Karpas-422 (cell line): ENCODE data around the gene C2orf76. TPM values are rescaled to one million over a fixed set of nuclear protein-coding genes. Genes with fewer than 3 reads are reported as not detected.
A peak's percentile ranks its signal among the peaks of the same experiment; 100 is the strongest.

Source experiments
- DNase-seq: peaks from one replicate; pipeline ENCODE4 v3.0.0-alpha.2; 2015
- H2AFZ ChIP-seq: fragments of 200-600 bp; sonication (generic); 2 replicates; pipeline ENCODE4 v1.6.1; 2014; ENCODE audit warnings: antibody characterized with exemption, low read length, mixed read lengths
- H3K27ac ChIP-seq: fragments of 200-600 bp; sonication (generic); 2 replicates; pipeline ENCODE4 v1.5.1; 2014; ENCODE audit warnings: mild to moderate bottlenecking, low read length, moderate library complexity
- H3K27me3 ChIP-seq: fragments of 200-600 bp; sonication (generic); 2 replicates; pipeline ENCODE4 v1.6.1; 2014; ENCODE audit warnings: low read length, mixed read lengths
- H3K36me3 ChIP-seq: fragments of 200-600 bp; sonication (generic); 2 replicates; pipeline ENCODE4 v1.6.1; 2014; ENCODE audit warnings: low read length, mixed read lengths; ENCODE audit not compliant: insufficient read depth
- H3K4me1 ChIP-seq: fragments of 200-600 bp; sonication (generic); 2 replicates; pipeline ENCODE4 v1.6.1; 2014; ENCODE audit warnings: mild to moderate bottlenecking, low read length, mixed read lengths
- H3K4me2 ChIP-seq: fragments of 200-600 bp; sonication (generic); 2 replicates; pipeline ENCODE4 v1.6.1; 2014; ENCODE audit warnings: low read length, low read depth, mild to moderate bottlenecking; ENCODE audit not compliant: poor library complexity, severe bottlenecking
- H3K4me3 ChIP-seq: fragments of 200-600 bp; sonication (generic); 2 replicates; pipeline ENCODE4 v1.5.1; 2014; ENCODE audit warnings: mild to moderate bottlenecking, antibody characterized with exemption, low read length, mixed read lengths
- H3K79me2 ChIP-seq: fragments of 200-600 bp; sonication (generic); 2 replicates; pipeline ENCODE4 v1.6.1; 2014; ENCODE audit warnings: mild to moderate bottlenecking, low read length, mixed read lengths
- H3K9ac ChIP-seq: fragments of 200-600 bp; sonication (generic); 2 replicates; pipeline ENCODE4 v1.6.0; 2014; ENCODE audit warnings: low read length
- H3K9me2 ChIP-seq: fragments of 200-600 bp; sonication (generic), shearing (Covaris generic); replicated peaks from 2 replicates; pipeline ENCODE4 v1.6.0; 2014; ENCODE audit warnings: mild to moderate bottlenecking, low read length, moderate library complexity; ENCODE audit not compliant: insufficient read depth
- H3K9me3 ChIP-seq: fragments of 300-700, 200-600 bp; sonication (generic); 2 replicates; pipeline ENCODE4 v1.6.1; 2014; ENCODE audit warnings: low read length, mixed read lengths
- H4K20me1 ChIP-seq: fragments of 200-600 bp; sonication (generic); 2 replicates; pipeline ENCODE4 v1.6.1; 2014; ENCODE audit warnings: mild to moderate bottlenecking, antibody characterized with exemption, low read length, low read depth; ENCODE audit not compliant: insufficient read depth
- total RNA-seq: library from RNA; depleted of rRNA; stranded (reverse); fragments of >200 nt; shearing (Covaris generic); gene quantifications from 2 replicates; pipeline ENCODE4 v1.2.3, GENCODE V29; 2014; ENCODE audit warnings: low replicate concordance

C2orf76 gene
- total RNA-seq, 1 experiment from 2014 or later: 6.6 TPM

DNA sequence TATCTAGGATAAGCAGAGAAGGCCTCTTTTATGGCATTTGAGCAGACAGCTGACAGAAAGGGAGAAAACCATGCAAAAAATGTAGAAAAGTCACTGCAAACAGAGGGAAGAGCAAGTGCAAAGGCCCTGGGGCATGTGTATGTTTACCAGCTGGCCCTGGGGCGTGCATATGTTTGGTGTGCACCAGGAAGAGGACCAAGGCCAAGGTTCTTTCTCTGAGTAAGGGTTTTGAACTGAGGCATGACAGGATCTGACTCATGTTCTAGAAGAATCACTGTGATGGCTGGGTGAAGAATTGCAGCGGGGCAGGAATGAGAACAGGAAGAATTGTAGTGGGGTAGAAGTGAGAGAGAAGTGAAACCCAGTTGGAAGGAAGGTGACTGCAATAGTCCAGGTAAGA is 73.4 kb downstream of the C2orf76 start:
- Histone ChIP-seq H3K27ac (no peak overlapping the region), H3K27me3 (no peaks in the 10 kb centered on the region), H3K9me3 (no peaks in the 10 kb centered on the region), H3K36me3 (no peaks in the 10 kb centered on the region), H3K4me2 (no peak overlapping the region), H4K20me1 (no peaks in the 10 kb centered on the region), H3K79me2 (no peaks in the 10 kb centered on the region), H3K9me2 (no peaks in the 10 kb centered on the region), H3K4me1 (no peaks in the 10 kb centered on the region), H3K4me3 (no peak overlapping the region), H3K9ac (no peak overlapping the region), H2AFZ (no peak overlapping the region)
- DNase-seq: no peak

DNA sequence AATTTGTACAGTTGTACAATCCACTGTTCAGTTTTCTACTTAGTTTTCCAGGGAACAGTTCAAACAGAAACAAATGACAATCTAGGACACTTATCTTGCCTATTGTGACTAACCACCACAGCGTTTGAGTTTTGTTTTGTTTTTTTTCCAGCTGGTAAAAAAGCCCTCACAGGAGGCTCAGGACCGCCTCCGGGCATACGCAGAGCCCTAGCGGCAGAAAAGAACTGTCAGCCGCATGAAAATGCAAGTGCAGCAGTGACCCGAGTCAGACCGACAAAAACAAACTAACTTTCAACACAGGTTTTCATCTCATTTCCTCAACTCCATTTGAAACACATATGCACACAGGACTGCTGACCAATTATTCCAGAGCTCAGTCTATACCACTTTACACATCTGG is 74.4 kb downstream of the C2orf76 start:
- Histone ChIP-seq H3K9me3 (no peaks in the 10 kb centered on the region), H4K20me1 (no peaks in the 10 kb centered on the region), H3K27me3 (no peaks in the 10 kb centered on the region), H3K4me1 (no peaks in the 10 kb centered on the region), H3K9me2 (no peaks in the 10 kb centered on the region), H3K27ac (no peak overlapping the region), H3K79me2 (no peaks in the 10 kb centered on the region), H3K9ac (no peak overlapping the region), H3K4me2 (no peak overlapping the region), H2AFZ (no peak overlapping the region), H3K36me3 (no peaks in the 10 kb centered on the region), H3K4me3 (no peak overlapping the region)
- DNase-seq: no peak

DNA sequence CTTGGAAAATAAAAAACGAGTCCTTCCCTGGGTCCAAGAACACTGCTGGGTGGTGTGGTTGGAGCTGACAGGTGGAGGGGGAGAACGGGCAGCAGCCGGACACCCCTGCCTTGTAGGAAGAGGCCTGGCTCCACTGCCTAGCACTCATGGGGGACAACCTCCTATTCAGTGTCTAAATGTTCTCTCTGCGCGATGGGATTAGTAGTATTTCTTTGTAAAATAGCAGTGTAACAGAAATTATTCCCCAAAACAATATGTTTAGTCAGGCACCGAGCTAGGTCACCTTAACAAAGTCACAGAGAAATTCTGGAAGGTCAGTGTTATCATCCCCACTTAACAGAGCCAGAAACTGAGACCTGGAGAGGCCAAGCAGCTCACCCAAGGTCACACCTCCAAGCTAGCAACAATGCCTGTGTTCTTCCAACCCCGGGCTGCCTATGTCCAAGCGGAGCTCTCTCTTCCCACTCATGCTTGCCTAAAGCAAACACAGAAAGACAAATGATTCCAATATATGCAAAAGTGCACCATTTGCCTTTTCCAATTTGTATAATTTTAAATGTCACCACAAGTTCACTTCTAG is 75.0 kb downstream of the C2orf76 start:
- Histone ChIP-seq H3K4me1 (no peaks in the 10 kb centered on the region), H3K27ac (no peak overlapping the region), H3K27me3 (no peaks in the 10 kb centered on the region), H3K9me3 (no peaks in the 10 kb centered on the region), H3K9ac (no peak overlapping the region), H3K36me3 (no peaks in the 10 kb centered on the region), H3K9me2 (no peaks in the 10 kb centered on the region), H3K4me3 (no peak overlapping the region), H3K79me2 (no peaks in the 10 kb centered on the region), H4K20me1 (no peaks in the 10 kb centered on the region), H3K4me2 (no peak overlapping the region), H2AFZ (no peak overlapping the region)
- DNase-seq: no peak

DNA sequence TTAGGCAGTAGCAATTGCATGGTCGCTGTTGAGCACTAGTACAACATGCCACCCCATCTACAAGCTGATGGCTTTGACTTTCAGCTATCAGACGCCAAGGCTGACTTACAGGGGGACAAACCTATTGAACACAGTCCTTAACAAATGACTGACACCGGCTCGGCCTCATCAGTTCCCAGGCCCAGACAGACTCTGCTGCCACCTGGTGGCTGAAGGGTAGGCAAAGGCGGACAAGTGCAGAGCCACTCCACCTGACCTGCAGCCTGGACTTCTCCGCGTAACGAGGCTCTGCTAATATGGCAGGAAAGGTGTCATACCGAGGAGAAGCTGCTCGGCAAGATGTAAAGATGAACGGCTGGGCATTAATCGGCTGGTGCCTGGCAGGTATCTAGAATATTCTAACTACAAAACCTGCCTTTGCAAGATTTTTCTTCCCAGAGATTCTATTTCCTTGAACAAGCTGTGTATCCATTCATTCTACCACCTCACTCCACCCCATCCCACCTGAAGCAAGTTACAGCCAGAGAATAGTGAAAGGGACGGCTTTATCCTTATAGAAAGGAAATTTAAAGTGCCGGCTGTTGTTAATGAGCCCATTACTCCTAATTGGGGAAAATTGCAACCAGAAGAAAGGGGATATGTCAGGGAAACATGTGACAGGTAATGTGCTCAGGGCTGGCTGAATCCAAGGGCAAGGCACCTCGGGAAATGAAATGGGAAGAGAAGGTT is 75.6 kb downstream of the C2orf76 start:
- no peaks in the 10 kb centered on the region for H3K9me2 ChIP-seq
- no peaks in the 10 kb centered on the region for H3K4me1 ChIP-seq
- H4K20me1 ChIP-seq: no peaks in the 10 kb centered on the region
- no peak overlapping the region for H3K4me3 ChIP-seq
- H3K4me2 ChIP-seq: no peak overlapping the region
- H3K79me2 ChIP-seq: no peaks in the 10 kb centered on the region
- H3K9me3 ChIP-seq: no peaks in the 10 kb centered on the region
- no peak overlapping the region for H3K9ac ChIP-seq
- no peak overlapping the region for H3K27ac ChIP-seq
- H3K36me3 ChIP-seq: no peaks in the 10 kb centered on the region
- DNase-seq: peak; percentile 83
- no peaks in the 10 kb centered on the region for H3K27me3 ChIP-seq
- no peak overlapping the region for H2AFZ ChIP-seq

DNA sequence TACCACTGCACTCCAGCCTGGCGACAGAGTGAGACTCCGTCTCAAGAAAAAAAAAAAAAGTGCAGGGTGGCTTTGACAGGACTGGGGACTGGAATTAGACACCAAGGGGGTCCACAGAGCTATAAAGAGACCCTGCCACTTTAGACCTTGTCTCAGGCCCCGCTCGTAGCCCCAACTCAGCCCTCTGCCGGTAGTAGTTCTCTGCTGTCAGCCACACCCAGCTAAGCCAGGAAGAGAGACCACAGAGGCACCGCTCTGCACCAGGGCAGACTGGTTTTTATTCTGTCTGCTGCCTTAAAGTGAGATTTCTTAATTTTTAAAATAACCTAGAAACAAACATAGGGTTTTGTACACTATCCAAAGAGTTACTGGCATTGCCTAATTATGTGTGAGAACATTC is 77.0 kb downstream of the C2orf76 start:
- H3K27ac ChIP-seq: no peak overlapping the region
- H4K20me1 ChIP-seq: no peaks in the 10 kb centered on the region

DNA sequence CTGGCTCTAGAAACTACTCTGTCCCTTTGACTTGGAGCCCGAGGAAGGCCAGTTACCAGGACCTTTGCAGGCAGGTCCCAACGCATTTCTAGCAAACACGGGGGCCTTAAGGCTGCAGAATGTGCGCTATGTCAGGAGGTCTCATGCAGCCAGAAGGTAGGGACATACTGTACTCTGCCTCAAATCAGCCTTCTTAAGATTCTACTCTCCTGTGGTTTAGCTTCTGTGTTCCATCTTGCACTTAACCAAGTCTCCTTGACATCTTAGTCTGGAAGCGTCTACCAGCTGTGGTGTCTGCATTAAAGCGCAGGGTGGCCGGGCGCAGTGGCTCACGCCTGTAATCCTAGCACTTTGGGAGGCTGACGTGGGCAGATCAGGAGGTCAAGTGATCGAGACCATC is 77.5 kb downstream of the C2orf76 start:
- Histone ChIP-seq H3K27ac (no peak overlapping the region), H3K9me2 (no peaks in the 10 kb centered on the region), H3K79me2 (no peaks in the 10 kb centered on the region), H4K20me1 (no peaks in the 10 kb centered on the region), H3K36me3 (no peaks in the 10 kb centered on the region), H3K9me3 (no peaks in the 10 kb centered on the region), H3K27me3 (no peaks in the 10 kb centered on the region), H3K4me1 (no peaks in the 10 kb centered on the region), H3K4me2 (no peak overlapping the region), H2AFZ (no peak overlapping the region), H3K4me3 (no peak overlapping the region), H3K9ac (no peak overlapping the region)
- no peak for DNase-seq

More for the DNA sequence above, 77.0 kb downstream of the C2orf76 start:
- no peaks in the 10 kb centered on the region for H3K9me3 ChIP-seq
- no peak for DNase-seq
- no peak overlapping the region for H3K4me2 ChIP-seq
- H3K9me2 ChIP-seq: no peaks in the 10 kb centered on the region
- H3K4me1 ChIP-seq: no peaks in the 10 kb centered on the region
- H3K4me3 ChIP-seq: no peak overlapping the region
- no peaks in the 10 kb centered on the region for H3K27me3 ChIP-seq
- no peak overlapping the region for H2AFZ ChIP-seq
- H3K79me2 ChIP-seq: no peaks in the 10 kb centered on the region
- H3K36me3 ChIP-seq: no peaks in the 10 kb centered on the region
- H3K9ac ChIP-seq: no peak overlapping the region

DNA sequence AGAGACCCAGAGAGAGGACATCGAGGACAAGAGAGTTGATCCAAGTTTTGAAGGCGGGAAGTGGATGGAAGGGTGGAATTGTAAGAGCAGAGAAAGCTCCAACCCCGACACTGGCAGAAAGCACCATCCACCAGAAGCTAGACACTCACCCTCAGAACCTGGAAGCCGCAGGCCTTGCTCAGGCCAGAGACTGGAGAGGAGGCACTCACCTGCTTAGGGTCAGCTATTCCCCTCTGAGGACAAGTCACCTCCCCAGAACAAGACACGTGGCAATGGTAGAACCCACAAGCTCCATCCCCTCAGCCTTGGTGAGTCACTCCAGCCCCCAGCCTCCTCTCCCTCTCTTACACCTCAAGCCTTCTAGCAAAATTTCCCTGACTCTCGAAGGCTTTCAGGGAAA is 78.1 kb downstream of the C2orf76 start:
- no peaks in the 10 kb centered on the region for H3K9me2 ChIP-seq
- no peak overlapping the region for H3K4me3 ChIP-seq
- no peaks in the 10 kb centered on the region for H3K9me3 ChIP-seq
- H2AFZ ChIP-seq: no peak overlapping the region
- H3K4me2 ChIP-seq: no peak overlapping the region
- DNase-seq: no peak
- H3K79me2 ChIP-seq: no peaks in the 10 kb centered on the region
- H3K9ac ChIP-seq: no peak overlapping the region
- H3K4me1 ChIP-seq: no peaks in the 10 kb centered on the region
- H3K27me3 ChIP-seq: no peaks in the 10 kb centered on the region
- H3K36me3 ChIP-seq: no peaks in the 10 kb centered on the region
- no peaks in the 10 kb centered on the region for H4K20me1 ChIP-seq
- no peak overlapping the region for H3K27ac ChIP-seq

DNA sequence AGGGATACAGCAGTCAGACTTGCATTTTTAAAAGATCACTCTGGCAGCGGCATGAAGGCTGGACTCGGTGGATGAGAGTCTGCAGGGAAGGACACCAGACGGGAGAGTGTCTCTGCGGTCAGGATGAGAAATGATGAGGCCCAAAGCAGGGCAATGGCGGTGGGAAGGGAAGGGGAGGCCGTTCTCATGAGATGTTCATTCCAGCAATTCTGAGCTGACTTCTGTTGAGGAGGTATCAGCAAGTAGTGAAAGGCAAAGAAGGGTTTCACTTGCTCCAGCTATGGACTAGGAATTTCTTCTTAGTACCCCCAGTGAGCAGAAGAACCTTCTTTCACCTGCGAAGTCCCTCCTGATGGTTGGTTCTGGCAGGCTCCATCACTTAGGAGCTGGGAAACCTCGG is 80.0 kb downstream of the C2orf76 start:
- H4K20me1 ChIP-seq: no peaks in the 10 kb centered on the region
- H3K27ac ChIP-seq: no peak overlapping the region
- no peaks in the 10 kb centered on the region for H3K9me3 ChIP-seq
- no peak overlapping the region for H3K4me3 ChIP-seq
- H3K79me2 ChIP-seq: no peaks in the 10 kb centered on the region
- no peak overlapping the region for H3K9ac ChIP-seq
- DNase-seq: no peak
- no peak overlapping the region for H2AFZ ChIP-seq
- no peaks in the 10 kb centered on the region for H3K36me3 ChIP-seq
- no peaks in the 10 kb centered on the region for H3K27me3 ChIP-seq
- H3K4me2 ChIP-seq: no peak overlapping the region
- no peaks in the 10 kb centered on the region for H3K9me2 ChIP-seq
- no peaks in the 10 kb centered on the region for H3K4me1 ChIP-seq
